Ascending aorta (tissue), 2 donors: ENCODE results near the gene ARFRP1. TPM values are rescaled to one million over a fixed set of nuclear protein-coding genes. Genes with fewer than 3 reads are reported as not detected.
A peak's percentile ranks its signal among the peaks of the same experiment; 100 is the strongest.

Source experiments
- DNase-seq, 2 donors: peaks; one replicate each; pipeline ENCODE4 v3.0.0-alpha.2; 2019; ENCODE audit warnings: low spot score in 2 of 2
- H3K27ac ChIP-seq, 2 donors: fragments of 200-600 bp; sonication (generic); one replicate each; pipeline ENCODE4 v1.5.1; 2016 to 2017; ENCODE audit warnings: mild to moderate bottlenecking in 1 of 2
- H3K27me3 ChIP-seq: fragments of 200-600 bp; sonication (generic); one replicate; pipeline ENCODE4 v1.5.1; 2017
- H3K36me3 ChIP-seq, 2 donors: fragments of 200-600 bp; sonication (generic); one replicate each; pipeline ENCODE4 v1.5.1; 2016
- H3K4me1 ChIP-seq, 2 donors: fragments of 200-600 bp; sonication (generic); one replicate each; pipeline ENCODE4 v1.5.1; 2016 to 2017; ENCODE audit warnings: mild to moderate bottlenecking in 1 of 2
- H3K4me3 ChIP-seq, 2 donors: fragments of 200-600 bp; sonication (generic); one replicate each; pipeline ENCODE4 v1.5.1; 2016 to 2017; ENCODE audit warnings: mild to moderate bottlenecking in 1 of 2
- H3K9me3 ChIP-seq, 2 donors: fragments of 200-600 bp; sonication (generic); one replicate each; pipeline ENCODE4 v1.5.1; 2016
- intact Hi-C: fragments of 100-400 bp; cut with DNase I; formaldehyde crosslinking; loops from one replicate; pipeline ENCODE4 v1.15.1; 2023
- total RNA-seq: library from RNA; depleted of rRNA; stranded (reverse); fragments of >200 nt; gene quantifications from one replicate; pipeline ENCODE4 v1.1.0, GENCODE V29; 2016
- TF ChIP-seq, protein P1 (sequence below), 3 experiments: fragments of 200-600 bp in 2 of 3; fragments of 450-650 bp in 1 of 3; sonication (generic) in 2 of 3; IDR thresholded peaks; one replicate each; pipeline ENCODE4 v1.5.1; 2016 to 2019; ENCODE audit warnings: antibody characterized with exemption in 3 of 3, mild to moderate bottlenecking in 1 of 3, moderate library complexity in 1 of 3

ARFRP1 gene
- total RNA-seq, 1 donor from 2014 or later = 50.8 TPM

DNA sequence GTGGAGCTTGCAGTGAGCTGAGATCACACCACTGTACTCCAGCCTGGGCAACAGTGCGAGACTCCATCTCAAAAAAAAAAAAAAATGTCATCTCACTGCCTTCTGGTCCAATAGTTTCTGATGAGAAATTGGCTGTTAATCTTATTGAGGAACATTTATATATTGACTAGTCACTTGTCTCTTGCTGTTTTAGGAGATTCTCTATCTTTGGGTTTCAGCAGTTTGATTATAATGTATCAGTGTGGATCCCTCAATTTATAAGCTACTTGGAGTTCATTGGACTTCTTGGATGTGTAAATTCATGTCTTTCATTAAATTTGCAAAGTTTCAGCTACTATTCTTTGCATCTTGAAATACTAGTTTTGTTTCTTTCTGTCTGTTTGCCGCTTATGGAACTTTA, 11.2 kb upstream of the ARFRP1 start:
- Histone ChIP-seq H3K9me3 (peaks cover 0 to 30% of the 10 kb centered on the region in 2 donors), H3K36me3 (peaks cover 46 to 71% of the 10 kb centered on the region in 2 donors), H3K4me3 (no peak overlapping the region), H3K4me1 (no peaks in the 10 kb centered on the region), H3K27ac (no peak overlapping the region), H3K27me3 (no peaks in the 10 kb centered on the region)
- DNase-seq = no peak
- intact Hi-C loops = no loop called here
- TF ChIP-seq, protein P1, sequence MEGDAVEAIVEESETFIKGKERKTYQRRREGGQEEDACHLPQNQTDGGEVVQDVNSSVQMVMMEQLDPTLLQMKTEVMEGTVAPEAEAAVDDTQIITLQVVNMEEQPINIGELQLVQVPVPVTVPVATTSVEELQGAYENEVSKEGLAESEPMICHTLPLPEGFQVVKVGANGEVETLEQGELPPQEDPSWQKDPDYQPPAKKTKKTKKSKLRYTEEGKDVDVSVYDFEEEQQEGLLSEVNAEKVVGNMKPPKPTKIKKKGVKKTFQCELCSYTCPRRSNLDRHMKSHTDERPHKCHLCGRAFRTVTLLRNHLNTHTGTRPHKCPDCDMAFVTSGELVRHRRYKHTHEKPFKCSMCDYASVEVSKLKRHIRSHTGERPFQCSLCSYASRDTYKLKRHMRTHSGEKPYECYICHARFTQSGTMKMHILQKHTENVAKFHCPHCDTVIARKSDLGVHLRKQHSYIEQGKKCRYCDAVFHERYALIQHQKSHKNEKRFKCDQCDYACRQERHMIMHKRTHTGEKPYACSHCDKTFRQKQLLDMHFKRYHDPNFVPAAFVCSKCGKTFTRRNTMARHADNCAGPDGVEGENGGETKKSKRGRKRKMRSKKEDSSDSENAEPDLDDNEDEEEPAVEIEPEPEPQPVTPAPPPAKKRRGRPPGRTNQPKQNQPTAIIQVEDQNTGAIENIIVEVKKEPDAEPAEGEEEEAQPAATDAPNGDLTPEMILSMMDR (IDR thresholded peaks at IDR 0.05) = no peak

DNA sequence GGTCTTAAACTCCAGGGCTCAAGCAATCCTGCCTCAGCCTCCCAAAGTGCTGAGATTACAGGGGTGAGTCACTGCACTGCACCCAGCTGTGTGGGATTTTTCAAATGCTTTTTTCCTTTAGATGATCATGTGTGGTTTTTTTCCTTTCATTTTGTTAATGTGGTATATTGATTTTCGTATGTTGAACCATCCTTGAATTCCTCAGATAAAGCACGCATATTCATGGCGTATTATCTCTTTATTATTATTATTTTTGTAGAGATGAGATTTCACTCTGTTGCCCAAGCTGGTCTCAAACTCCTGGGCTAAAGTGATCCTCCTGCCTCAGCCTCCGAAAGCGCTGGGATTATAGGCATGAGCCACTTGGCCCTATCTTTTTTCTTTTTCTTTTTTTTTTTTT, 7.1 kb upstream of the ARFRP1 start:
- Histone ChIP-seq H3K27ac (no peak overlapping the region), H3K27me3 (no peaks in the 10 kb centered on the region), H3K9me3 (peaks cover 0 to 26% of the 10 kb centered on the region in 2 donors), H3K4me1 (no peaks in the 10 kb centered on the region), H3K4me3 (no peak overlapping the region), H3K36me3 (peaks cover 34 to 75% of the 10 kb centered on the region in 2 donors)
- TF ChIP-seq, protein P1 (IDR thresholded peaks at IDR 0.05) = no peak
- intact Hi-C loops = no loop called here
- DNase-seq = no peak

DNA sequence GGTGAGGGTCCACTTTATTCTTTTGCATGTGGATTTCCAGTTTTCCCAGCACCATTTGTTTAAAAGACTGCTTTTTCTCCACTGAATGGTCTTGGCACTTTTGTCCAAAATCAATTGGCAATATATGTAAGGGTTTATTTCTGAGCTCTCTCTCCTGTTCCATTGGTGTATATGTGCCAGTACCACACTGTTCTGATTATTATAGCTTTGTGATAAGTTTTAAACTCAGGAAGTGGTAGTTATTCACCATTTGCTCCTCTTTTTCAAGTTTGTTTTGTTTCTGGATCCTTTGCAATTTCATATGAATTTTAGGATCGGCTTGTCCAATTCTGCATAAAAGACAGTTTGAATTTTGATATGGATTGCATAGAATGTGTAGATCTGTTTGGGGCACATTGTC, 4.4 kb upstream of the ARFRP1 start:
- peaks cover 18 to 50% of the 10 kb centered on the region in 2 donors for H3K36me3 ChIP-seq
- TF ChIP-seq, protein P1 (IDR thresholded peaks at IDR 0.05) = no peak
- intact Hi-C loops = no loop called here
- DNase-seq = no peak
- no peak overlapping the region for H3K4me3 ChIP-seq
- no peak overlapping the region for H3K27ac ChIP-seq
- no peaks in the 10 kb centered on the region for H3K27me3 ChIP-seq
- H3K9me3 ChIP-seq = peaks cover 0 to 12% of the 10 kb centered on the region in 2 donors
- H3K4me1 ChIP-seq = peaks cover under 1 to 9% of the 10 kb centered on the region in 2 donors

DNA sequence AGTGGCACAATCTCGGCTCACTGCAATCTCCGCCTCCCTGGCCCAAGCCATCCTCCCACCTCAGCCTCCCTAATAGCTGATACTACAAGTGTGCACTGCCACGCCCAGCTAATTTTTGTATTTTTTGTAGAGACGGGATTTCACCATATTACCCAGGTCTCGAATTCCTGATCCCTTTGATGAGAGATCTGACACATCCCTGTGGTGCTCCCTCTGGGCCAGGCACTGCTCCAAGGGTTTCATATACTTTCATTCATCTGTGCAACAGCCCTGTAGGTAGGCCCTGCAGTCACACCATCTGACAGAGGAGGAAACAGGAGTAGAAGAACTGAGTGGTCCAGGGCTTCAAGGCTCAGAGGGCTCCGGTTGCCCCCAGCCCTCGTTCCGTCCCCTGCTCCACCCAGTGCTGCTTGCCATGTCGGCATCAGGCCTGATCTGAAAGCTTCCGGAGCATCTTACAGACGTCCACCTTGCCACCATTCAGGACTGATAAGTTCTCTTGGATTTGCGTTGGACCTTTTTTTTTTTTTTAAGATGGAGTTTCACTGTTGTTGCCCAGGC, 3.4 kb upstream of the ARFRP1 start:
- peaks cover 0 to 12% of the 10 kb centered on the region in 2 donors for H3K9me3 ChIP-seq
- H3K4me3 ChIP-seq = no peak overlapping the region
- DNase-seq = peak in 1 of 2 donors; percentile 50
- H3K27me3 ChIP-seq = no peaks in the 10 kb centered on the region
- TF ChIP-seq, protein P1 (IDR thresholded peaks at IDR 0.05) = no peak
- peaks cover 6 to 14% of the 10 kb centered on the region in 2 donors for H3K4me1 ChIP-seq
- peaks cover 20 to 47% of the 10 kb centered on the region in 2 donors for H3K36me3 ChIP-seq
- intact Hi-C loops = no loop called here
- no peak overlapping the region for H3K27ac ChIP-seq

DNA sequence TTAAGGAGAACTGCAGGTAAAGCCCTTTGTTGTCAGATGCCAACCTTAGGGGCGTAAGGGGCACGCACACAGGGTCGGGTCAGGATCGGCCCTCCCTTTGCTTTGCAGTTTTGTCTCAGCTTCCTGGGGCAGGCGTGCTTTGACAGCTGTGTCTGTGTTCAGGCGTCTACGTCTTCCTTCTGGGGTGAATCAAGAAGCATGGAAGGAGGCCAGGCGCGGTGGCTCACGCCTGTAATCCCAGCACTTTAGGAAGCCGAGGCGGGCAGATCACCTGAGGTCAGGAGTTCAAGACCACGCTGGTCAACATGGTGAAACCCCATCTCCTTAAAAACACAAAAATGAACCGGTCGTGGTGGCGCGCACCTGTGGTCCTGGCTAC, 1.4 kb upstream of the ARFRP1 start:
- no peak for DNase-seq
- intact Hi-C loops = loop anchor here (2.0 kb wide), 1 partner anchor 30 kb away; the partner anchor contains the start of gene SLC2A4RG

More for the DNA sequence above, 1.4 kb upstream of the ARFRP1 start:
- Histone ChIP-seq H3K36me3 (peaks cover 28 to 49% of the 10 kb centered on the region in 2 donors), H3K4me3 (peak overlapping the region in 1 of 2 donors; percentile 80), H3K27me3 (no peaks in the 10 kb centered on the region), H3K27ac (no peak overlapping the region), H3K4me1 (peaks cover 6 to 14% of the 10 kb centered on the region in 2 donors), H3K9me3 (no peaks in the 10 kb centered on the region)
- TF ChIP-seq, protein P1 (IDR thresholded peaks at IDR 0.05) = no peak
